Peyer's patch (tissue), 4 donors: ENCODE measurements around the gene TNS3.

Experiments
- POLR2A ChIP-seq, 2 donors: fragments of 450-650 bp; IDR thresholded peaks; one replicate each; pipeline ENCODE4 v1.5.1; 2017; ENCODE audit warnings: antibody characterized with exemption in 2 of 2, mild to moderate bottlenecking in 2 of 2, moderate library complexity in 2 of 2
- TF ChIP-seq, protein P1 (sequence below), 6 experiments: fragments of 450-650 bp in 4 of 6; fragments of 200-600 bp in 2 of 6; sonication (generic) in 1 of 6; IDR thresholded peaks; one replicate each; pipeline ENCODE4 v1.5.1; 2017 to 2019; ENCODE audit warnings: antibody characterized with exemption in 6 of 6, mild to moderate bottlenecking in 3 of 6, moderate library complexity in 1 of 6

DNA sequence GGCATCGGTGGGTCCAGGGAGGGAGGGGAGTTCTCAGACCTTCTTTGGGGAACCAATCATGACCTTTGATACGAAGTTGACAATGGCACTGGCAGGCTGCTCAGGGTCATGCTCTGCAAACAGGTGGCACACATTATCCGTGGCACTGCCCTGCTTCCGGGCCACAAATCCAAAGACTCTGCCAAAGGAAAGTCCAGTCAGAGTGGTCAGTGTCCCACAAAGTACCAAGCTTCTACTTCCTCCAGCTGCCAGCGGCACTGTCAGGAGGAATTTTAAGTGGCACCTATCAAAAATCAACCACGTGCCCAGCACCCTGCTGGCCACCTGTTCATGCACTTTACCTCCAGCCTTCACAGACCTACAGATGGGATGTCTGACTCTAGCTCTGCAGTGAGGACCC, 303.9 kb downstream of the TNS3 start:
- TF ChIP-seq, protein P1, sequence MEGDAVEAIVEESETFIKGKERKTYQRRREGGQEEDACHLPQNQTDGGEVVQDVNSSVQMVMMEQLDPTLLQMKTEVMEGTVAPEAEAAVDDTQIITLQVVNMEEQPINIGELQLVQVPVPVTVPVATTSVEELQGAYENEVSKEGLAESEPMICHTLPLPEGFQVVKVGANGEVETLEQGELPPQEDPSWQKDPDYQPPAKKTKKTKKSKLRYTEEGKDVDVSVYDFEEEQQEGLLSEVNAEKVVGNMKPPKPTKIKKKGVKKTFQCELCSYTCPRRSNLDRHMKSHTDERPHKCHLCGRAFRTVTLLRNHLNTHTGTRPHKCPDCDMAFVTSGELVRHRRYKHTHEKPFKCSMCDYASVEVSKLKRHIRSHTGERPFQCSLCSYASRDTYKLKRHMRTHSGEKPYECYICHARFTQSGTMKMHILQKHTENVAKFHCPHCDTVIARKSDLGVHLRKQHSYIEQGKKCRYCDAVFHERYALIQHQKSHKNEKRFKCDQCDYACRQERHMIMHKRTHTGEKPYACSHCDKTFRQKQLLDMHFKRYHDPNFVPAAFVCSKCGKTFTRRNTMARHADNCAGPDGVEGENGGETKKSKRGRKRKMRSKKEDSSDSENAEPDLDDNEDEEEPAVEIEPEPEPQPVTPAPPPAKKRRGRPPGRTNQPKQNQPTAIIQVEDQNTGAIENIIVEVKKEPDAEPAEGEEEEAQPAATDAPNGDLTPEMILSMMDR (IDR thresholded peaks at IDR 0.05), result no peak
- no peak for TF ChIP-seq POLR2A (IDR thresholded peaks at IDR 0.05)
